Measurements from ENCODE around the gene DENND5A. TPM values are rescaled to one million over a fixed set of nuclear protein-coding genes. Genes with fewer than 3 reads are reported as not detected.
"Not testable (repeated sequence)": the region's sequence is repeated elsewhere in the genome, so short reads cannot be mapped to it uniquely, and the experiment has no call there.

DENND5A gene
- total RNA-seq, 1 donor from 2014 or later: 132 TPM

DNA sequence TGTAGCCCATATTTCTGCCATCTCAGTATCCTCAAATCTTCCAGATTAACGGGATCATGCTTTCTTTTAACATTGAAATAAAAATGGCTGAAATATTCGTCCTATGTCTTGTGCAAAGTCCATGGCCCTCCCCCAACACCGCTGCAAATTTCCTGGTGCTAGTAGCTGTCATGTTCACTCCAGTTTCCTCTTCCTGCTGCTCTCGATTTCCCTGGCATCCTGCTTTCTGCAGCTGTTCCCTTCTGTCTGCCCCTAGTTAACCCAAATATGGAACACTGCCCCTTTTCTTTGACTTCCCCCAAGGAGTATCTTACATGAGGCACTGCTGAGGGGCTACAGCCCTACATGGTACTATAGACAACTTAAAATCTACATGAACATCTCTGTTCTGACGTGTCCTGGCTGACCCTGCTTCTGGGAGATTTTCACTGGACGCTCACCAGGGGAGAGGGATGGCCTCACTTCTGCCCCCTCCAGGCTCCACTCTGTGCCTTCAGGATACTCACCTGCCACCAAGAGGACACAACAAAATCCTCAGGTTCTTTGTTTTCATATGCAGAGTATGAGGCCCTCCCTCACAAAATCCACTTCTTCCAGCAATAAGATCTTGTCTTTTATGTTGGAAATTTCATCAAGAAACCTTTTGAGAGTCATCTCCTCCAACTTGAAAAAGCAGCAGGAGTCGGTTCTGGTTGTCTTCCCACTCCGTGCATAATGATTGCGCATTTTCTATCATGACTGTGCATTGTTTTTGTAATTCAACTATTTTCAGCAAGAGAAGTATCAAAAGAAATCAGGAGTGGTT is 144.3 kb downstream of the DENND5A start:
- no peak for DNase-seq (ENCODE audit: low spot score)
- intact Hi-C loops (cut with DNase I): no loop called here

DNA sequence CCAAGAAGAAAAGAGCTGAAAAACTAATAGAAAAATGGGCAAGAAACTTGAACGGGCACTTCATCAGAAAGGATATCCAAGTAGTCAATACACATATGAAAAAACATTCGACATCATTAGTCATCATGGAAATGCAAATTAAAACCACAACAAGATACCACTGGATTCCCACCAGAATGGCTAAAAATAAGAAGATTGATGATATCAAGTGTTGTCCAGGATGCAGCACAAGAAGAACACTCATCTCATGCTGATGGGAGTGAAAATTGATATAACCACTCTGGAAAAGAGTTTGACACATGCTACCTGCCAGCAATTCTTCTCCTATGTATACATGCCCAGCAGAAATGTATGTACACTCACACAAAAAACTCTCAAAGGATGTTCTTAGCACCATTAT is 146.9 kb downstream of the DENND5A start:
- intact Hi-C loops (cut with DNase I): no loop called here
- no peak for DNase-seq (ENCODE audit: low spot score)

DNA sequence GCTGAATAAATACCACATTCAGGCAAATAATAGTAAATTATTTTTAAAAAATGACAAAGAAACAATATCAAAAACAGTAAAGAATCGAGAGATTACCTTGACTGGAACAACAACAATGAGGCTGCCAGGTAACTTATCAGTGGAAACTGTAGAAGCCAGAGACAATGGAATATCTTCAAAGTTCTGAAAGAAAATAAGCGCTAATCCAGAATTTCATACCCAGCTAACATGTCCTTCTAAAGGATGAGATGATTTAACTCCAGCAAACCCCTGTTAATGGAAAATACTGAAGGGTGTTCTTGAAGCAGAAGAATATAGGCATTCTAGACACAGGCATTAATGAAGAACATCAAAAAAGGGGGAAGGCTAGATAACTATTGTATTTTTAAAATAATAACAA is 153.1 kb downstream of the DENND5A start:
- DNase-seq (ENCODE audit: low spot score): no peak
- intact Hi-C loops (cut with DNase I): no loop called here

DNA sequence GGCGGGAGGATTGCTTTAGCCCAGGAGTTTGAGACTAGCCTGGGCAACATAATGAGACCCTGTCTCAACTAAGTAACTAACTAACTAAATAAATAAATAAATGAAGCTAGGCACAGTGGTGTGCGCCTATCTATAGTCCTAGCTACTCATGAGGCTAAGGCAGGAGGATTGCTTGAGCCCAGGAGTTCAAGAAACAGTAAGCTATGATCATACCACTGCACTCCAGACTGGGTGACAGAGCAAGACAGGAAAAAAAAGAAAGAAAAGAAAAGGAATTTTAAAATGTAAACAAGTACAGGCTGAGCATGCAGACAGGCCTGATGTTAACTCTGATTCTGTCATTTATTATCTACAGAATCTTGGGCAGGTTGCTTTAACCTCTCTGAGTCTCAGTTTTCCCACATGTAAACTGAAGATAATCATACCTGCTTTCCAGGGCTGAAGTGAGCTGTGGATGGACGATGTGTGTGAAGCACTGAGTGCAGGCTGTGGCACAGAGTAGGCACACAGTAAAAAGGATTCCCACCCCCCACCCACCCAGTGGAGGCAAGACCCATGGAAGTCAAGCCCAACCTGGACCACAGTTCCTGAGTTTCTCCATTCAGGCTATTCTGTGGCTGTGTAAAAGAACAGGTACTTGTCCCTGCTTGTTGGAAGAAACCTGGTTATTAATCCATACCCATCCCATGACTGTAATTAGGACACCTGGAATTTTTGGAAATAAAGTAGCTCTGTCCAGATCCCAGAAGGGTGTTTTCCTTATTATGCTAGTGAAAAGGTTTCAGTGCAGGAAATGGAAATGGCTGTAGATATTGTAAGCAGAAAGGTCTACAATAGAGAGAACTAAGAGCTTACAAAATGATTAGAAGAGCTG is 155.1 kb downstream of the DENND5A start:
- no peak for DNase-seq (ENCODE audit: low spot score)
- intact Hi-C loops (cut with DNase I): no loop called here

DNA sequence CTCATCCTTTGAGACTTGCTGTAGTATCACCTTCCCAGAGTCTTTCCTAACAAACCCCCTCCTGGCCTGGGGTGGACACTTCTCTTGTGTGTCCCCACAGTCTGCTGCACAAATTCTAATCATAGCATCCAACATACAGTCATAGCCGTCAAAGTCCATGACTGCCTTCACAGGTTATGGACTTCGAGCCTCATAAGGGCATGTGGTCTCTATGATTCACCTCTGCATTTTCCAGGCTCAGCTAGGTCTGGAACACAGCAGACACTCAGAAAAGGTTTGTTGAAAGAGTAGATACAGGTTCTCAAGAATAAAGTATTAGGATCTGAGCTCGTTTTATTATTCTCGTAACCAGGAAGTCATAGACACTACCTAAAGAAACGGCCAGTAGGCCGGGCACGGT is 160.6 kb downstream of the DENND5A start:
- intact Hi-C loops (cut with DNase I): no loop called here
- DNase-seq (ENCODE audit: low spot score): no peak

DNA sequence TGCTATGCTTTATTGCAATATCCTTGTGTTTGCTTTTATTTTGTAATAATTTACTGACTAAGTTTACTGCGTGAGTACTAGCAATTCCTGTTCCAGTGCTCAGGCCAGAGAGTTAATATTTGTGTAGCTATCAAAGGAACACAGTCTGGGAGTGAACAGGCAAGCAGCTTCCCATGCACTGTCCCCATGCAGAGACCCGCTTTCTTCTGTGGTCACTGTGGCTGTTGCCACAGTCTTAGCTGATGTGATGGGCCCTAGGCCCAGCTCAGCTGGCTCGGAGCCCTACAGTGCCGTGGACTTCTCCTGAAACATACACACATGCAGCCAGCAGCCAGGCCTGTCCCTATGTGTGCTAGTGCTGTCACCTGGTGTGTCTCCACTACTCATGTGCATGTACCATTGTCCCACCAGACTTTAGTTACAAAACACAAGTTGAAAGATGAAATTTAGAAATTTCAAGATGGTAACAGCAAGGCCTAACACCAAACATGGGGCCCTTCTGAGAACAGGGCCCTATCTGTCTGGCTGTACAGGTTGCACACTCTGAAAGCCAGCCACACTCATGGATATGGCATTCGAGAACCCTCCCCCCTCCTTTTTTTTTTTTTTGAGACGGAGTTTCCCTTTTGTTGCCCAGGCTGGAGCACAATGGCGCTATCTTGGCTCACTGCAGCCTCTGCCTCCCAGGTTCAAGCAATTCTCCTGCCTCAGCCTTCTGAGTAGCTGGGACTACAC is 161.4 kb downstream of the DENND5A start:
- DNase-seq (ENCODE audit: low spot score): no peak
- intact Hi-C loops (cut with DNase I): no loop called here

DNA sequence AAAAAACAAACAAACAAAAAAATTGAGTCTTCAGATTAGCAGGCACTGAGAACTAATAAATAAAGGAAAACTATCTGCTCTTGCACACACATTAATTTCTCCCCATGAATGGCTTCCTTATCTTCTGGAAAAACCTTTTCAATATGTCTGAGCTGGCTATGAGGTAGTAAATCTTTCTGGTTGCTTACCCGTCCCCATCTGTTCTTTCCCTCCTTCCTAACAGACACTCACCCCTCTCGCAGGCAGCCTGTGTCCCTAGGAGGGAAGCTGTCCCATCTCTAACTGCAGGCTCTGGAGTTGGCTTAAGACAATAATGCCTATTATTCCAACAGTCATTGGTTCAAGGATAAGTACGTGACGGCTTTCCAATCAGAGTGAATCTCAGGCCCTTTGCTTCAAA is 165.5 kb downstream of the DENND5A start:
- intact Hi-C loops (cut with DNase I): no loop called here

DNA sequence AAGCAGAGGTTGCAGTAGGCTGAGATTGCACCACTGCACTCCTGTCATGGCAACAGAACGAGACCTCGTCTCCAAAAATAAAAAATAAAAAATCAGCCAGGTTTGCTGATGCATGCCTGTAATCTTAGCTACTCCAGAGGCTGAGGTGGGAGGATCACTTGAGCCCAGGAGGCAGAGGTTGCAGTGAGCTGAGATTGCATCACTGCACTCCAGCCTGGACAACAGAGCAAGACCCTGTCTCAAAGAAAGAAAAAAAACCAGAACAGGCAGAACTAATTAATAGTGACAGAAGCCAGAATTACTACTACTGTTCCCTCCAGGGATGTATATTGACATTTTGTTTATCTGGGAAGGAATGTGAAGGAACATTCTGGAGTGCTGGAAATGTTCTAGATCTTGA is 166.7 kb downstream of the DENND5A start:
- intact Hi-C loops (cut with DNase I); DNase-seq (ENCODE audit: low spot score): not testable (repeated sequence)

More for the DNA sequence above, 165.5 kb downstream of the DENND5A start:
- DNase-seq (ENCODE audit: low spot score): no peak

DNA sequence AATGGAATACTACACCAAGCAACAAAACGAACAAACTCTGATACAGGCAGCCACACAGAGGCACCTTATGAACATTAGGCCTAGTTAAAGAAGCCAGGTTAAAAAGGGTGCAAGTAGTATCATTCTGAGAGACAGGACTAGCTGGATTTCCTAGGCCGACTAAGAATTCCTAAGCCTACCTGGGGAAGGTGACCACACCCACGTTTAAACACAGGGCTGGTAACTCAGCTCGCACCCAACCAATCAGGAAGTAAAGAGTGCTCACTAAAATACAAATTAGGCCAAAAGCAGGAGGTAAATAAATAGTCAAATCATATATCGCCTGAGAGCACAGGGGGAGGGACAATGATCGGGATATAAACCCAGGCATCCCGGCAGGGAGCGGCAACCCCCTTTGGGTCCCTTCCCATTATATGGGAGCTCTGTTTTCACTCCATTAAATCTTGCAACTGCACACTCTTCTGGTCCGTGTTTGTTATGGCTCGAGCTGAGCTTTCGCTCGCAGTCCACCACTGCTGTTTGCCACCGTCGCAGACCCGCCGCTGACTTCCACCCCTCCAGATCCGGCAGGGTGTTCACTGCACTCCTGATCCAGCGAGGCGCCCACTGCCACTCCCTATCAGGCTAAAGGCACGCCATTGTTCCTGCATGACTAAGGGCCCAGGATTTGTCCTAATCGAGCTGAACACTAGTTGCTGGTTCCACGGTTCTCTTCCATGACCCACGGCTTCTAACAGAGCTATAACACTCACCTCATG is 167.8 kb downstream of the DENND5A start:
- intact Hi-C loops (cut with DNase I); DNase-seq (ENCODE audit: low spot score): not testable (repeated sequence)

DNA sequence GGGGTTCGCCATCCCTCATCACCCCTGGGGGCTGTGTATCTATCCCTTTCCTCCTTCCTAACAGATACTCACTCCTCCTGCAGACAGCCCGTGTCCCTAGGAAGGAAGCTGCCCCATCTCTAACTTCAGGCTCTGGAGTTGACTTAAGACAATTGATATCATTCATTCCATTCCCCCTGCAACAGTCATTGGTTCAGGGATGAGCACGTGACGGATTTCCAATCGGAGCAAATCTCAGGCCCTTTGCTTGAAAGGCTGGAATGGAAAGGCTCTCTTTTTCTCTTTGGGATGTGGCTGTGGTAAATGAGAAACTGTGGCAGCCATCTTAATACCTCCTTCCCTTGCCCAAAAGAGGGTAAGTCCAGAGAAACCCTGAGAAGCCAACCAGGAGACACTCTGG is 168.7 kb downstream of the DENND5A start:
- intact Hi-C loops (cut with DNase I): no loop called here

DNA sequence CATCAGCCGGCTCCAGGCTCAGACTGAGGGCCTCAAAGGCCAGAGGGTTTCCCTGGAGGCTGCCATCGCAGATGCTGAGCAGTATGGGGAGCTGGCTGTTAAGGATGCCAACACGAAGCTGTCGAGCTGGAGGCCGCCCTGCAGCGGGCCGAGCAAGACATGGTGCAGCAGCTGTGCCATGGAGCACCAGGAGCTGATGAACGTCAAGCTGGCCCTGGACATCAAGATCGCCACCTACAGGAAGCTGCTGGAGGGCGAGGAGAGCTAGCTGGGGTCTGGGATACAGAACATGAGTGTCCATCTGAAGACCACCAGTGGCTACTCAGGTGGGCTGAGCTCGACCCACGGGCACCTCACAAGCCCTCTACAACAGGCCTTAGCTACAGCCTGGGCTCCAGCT is 169.7 kb downstream of the DENND5A start:
- no peak for DNase-seq (ENCODE audit: low spot score)

More for the DNA sequence above, 168.7 kb downstream of the DENND5A start:
- DNase-seq (ENCODE audit: low spot score): no peak

DNA sequence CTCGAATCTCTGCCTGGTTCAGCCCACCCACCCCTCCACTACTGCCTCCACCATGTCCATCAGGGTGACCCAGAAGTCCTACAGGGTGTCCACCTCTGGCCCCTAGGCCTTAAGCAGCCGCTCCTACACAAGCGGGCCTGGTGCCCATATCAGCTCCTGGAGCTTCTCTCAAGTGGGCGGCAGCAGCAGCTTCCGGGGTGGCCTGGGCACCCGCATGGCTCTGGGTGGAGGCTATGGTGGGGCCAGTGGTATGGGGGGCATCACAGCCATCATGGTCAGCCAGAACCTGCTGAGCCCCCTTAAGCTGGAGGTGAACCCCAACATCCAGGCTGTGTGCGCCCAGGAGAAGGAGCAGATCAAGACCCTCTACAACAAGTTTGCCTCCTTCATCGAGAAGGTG is 170.7 kb downstream of the DENND5A start:
- intact Hi-C loops (cut with DNase I): no loop called here
- DNase-seq (ENCODE audit: low spot score): no peak

More for the DNA sequence above, 169.7 kb downstream of the DENND5A start:
- intact Hi-C loops (cut with DNase I): no loop called here

DNA sequence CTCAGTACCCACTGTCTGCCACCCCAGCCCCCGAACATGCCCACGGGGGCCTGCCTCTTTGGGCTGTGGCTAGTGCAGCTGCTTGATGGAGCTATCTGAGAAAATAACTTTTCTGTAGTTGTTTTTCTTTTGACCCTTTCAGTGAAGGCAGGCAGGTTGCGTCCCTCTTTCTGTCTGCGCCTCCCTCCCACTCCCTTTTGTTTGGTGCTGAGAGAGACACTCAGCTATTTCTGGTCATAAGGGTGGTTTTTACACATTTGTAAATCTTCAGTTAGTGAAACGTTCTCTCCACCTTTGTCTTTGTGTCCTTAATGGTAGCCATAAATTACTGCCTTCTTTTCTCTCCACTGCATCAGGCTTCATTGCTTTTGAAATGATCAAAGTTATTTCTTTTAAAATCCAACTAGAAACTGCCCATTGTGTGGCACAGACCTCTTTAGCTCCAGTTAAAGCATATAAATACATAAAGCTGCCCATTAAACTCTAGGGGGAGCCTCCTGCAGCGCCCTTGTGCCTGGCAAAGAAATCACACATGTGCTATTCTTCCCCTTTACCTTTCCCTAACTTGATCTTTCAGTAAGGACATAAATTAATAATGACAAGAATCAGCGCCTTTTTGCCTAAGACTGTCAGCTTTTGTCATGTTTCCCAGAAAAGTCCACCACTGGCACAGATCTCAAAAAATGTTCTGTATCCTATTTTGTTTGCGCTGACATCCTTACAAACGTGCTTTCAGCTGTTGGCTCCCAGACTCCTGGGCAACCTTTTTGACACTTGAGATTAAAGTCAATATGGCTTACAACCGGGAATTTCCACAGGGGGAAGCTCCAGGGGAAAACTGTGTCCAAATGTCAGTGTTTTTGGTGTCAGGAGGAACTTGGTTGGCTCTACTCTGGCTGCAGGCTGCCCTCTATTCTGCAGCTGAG is 172.0 kb downstream of the DENND5A start:
- DNase-seq (ENCODE audit: low spot score): no peak
- intact Hi-C loops (cut with DNase I): no loop called here

DNA sequence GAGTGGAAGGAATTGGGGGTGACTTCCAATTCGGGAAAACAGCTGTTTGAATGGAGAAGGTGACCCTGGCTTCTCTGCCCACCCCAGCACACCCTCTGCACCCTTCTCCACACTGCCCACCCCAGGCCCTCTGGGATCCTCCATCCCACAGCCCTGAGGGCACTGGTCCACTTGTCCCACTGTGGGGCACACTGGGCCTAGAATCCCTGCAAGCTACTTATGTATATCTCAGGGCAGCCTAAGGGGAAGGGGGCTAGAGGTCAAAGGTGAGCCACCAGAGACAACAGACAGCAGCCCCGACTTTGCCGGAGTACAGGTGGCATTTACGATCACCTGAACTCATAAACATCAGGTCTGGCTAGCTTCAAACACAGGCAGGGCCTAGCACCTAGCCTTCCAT is 173.1 kb downstream of the DENND5A start:
- intact Hi-C loops (cut with DNase I): no loop called here

DNA sequence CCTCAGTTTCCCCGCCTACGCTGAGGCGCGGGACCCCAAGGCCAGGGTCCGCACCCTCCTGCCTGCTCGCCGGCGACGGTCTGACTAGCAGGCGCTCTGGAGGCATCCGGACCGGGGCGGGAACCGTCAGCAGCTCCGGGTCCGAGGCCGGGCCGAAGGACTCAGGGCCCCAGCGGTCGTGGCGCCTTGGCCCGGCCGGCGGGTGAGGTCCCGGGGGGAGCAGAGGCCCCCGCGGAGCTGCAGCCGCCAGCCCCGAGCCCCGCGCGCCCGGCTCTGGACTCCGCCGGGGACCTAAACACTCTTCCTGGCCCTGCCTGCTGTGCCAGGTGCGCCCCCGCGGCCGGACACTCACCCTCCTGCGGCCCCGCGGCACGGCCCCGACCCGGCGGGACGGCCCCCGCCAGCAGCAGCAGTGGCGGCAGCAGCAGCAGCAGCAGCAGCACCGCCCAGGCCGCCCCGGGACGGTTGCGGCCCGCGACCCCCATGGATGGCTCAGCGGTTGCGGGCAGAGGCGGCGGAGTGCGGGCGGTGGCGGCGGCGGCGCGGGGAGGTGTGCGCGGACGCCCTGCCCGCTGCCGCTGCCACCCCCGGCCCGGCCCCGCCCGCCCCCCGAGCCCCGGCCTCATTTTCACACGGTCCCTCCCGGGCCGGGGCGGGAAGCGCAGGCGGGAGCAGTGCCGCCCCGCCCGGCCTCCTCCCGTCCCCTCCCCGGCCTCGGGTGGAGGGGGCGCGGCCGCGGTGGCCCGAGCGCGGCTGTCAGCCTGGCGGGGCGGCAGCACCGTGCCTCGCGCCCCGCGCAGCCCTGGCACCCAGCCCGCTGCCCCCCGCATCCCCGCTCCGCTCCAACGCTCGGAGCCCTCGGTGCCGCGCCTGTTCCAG is 173.9 kb downstream of the DENND5A start, which contains the start of gene SCUBE2:
SCUBE2 (minus strand) TSS at position 556 of the 879 bp plus-strand sequence; CDS start at position 485, 71 bp downstream.
- DNase-seq (ENCODE audit: low spot score): no peak
- intact Hi-C loops (cut with DNase I): no loop called here

More for the DNA sequence above, 173.1 kb downstream of the DENND5A start:
- no peak for DNase-seq (ENCODE audit: low spot score)

DNA sequence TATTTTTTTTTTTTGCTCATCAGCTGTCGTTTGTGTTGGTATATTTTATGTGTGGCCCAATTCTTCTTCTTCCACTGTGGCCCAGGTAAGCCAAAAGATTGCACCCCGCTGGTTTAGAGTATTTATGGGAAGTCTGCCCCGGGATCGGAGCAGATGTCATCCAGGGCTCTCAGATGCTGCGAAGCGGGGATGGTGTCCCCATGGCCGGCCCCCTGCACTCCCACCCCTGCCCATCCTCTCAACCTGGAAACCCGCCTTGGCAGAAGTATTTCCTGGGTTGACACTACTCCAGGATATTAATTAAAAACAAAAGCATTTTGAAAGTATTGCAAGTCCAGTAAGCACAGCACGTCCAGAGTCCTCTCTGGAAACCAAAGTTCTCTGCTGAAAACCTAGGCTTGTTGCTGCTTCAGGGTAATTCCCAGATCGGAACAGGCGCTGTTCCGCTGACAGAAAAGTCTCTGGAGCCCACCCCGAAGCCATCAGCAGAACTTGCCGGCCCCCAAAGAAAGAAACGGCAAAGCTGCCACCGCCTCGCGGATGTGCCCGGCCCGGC is 174.6 kb downstream of the DENND5A start:
- intact Hi-C loops (cut with DNase I): no loop called here
- DNase-seq (ENCODE audit: low spot score): no peak

DNA sequence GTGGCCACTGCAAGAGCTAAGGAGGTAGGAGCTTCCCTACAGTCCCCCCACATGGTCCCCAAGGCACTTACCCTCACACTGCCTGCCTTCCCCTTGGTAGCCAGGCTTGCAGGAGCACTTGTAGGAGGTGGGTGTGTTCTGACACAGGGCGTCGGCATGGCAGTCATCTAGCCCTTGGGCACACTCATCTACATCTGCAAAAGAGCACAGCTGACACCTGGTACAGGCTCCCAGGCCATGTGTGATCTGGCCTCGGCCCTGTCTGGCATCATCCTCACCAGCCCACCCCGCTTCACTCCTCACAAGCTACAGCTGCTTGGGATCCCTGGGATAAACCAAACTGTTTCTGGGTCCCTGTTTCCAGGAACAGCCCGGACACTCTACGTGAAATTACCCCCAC is 175.5 kb downstream of the DENND5A start:
- intact Hi-C loops (cut with DNase I): no loop called here

More for the DNA sequence above, 175.5 kb downstream of the DENND5A start:
- DNase-seq (ENCODE audit: low spot score): no peak
